EL (cell line): ENCODE data around the gene RPN2.
"Not testable (repeated sequence)": the region's sequence is repeated elsewhere in the genome, so short reads cannot be mapped to it uniquely, and the experiment has no call there.

ENCODE experiments used
- DNase-seq: peaks from one replicate; pipeline ENCODE4 v3.0.0-alpha.2; 2016

Gene RPN2

DNA sequence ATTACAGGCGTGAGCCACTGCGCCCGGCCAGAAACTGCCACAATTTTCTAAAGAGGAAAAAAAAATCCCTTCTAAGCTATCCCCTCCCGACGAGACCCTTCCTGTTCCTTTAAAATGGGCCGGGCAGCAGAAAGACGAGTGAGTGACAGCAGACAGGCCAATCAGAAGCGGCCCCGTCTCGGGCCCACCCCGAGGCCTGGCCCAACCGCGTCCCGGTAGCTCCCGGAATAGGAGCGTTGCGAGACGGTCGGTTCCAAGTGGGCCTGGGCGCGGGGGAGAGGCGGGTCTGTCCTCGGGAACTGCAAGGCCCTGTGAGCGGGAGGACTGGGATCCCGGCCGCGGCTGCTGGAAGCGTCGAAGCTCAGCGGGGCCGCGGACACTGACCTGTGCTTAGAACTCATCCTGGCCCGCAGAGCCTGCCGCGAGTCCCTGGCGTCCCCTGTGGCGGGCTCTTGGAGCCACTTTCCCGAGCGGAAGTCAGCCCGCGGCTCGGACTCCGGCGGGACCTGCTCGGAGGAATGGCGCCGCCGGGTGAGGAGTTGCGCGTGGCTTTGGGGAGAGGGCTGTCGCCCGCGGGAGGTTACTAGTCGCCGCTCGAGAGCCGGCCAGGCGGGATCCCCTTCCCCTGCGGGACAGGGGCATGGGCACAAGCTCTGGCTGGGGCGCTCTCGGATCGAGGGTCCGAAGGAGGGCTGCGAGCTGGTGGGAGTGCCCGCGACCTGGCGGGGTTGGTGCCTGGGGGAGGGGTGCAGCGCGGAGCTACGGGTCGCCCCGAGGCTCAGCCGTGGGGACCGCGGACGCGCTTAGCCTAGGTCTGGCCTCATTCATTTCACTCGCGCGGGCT is at the start of gene RPN2, which contains the start of gene MROH8:
Gene RPN2 (plus strand): TSS at position 492 of the 844 bp plus-strand sequence. CDS start 27 bp downstream, at position 519.
Gene MROH8 (minus strand): TSS at position 710 of the 844 bp plus-strand sequence.
- peak; percentile 98 for DNase-seq

GRCh38 chr20:37131486-37131885 is 47.6 kb upstream of the RPN2 start:
- no peak for DNase-seq

DNA sequence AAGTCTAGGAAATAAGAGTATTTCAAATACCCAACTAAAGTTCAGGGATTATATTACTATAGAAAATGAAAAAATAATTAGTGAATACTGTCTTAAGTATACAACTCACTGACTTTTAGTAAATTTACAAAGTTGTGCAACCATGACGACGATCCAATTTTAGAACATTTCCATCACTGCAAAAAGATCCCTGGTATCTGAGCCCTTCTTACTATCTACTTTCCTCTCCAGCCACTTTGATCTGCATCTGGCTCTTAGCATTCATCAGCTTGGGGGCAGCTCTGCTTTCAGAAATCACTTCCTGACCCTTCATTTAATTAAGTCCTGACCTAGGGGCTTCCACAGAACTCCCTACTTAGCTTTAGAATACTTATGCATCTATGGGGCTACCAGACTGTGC is 45.2 kb upstream of the RPN2 start:
- no peak for DNase-seq

GRCh38 chr20:37137547-37137946 is 41.6 kb upstream of the RPN2 start:
- no peak for DNase-seq

DNA sequence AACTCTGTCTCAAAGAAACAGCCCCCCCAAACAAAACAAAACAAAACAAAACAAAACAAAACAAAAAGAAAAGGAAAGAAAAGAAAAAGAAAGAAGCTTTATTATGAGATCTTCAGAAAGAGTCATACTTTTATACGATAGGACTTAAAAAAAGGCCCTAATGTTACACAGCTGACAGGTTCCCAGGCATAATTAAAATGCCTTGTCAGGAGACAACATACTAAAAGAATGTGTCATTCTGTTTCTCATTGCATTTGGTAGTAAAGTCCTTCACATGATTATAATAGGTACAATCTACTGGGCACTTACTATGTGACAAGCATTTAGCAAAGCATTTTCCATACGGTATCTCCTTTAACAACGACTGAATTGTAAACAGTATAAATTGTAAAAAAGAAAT is 36.4 kb upstream of the RPN2 start:
- peak; percentile 35 for DNase-seq

DNA sequence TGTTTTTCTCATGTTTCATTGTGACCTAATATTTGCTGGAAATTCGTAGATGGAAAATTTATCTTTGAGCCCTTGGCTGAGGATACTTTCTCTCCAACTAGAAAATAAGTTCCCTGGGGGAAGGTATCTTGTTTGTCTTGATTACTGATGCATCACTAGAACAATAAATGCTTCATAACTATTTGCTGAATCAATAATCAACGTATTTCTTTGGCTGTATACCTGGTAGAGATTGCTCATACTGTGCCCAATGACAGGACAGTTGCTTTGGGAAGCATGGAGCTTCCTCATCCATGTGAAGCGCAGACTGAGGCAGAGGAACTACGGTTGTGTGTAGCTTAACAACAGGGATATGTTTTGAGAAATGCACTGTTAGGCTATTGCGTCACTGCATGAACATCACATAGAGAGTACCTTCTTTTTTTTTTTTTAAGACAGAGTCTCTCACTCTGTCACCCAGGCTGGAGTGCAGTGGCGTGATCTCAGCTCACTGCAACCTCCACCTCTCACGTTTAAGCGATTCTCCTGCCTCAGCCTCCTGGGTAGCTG is 34.2 kb upstream of the RPN2 start:
- no peak for DNase-seq

GRCh38 chr20:37147250-37147649 is 31.9 kb upstream of the RPN2 start:
- no peak for DNase-seq

- DNase-seq: not testable (repeated sequence)
These were observed 28.3 kb upstream of the RPN2 start for GRCh38 chr20:37150864-37151263.

- DNase-seq: no peak
These were observed 27.6 kb upstream of the RPN2 start for GRCh38 chr20:37151529-37151928.

DNA sequence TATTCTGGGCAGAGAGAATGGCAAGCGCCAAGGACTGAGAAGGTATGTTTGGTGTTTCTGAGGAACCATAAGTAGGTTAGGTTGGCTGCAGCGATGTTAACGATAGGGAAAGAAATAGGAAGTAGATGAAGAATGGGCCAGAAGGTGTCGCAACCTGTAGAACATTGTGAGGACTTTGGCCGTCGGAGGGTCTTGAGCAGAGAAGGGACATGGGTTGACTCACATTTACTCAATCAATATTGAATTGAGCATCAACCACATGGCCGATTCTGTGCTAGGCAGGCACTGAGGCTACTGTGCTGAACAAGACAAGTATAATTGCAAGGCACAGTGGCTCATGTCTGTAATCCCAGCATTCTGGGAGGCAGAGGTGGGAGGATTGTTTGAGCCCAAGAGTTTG is 26.8 kb upstream of the RPN2 start:
- no peak for DNase-seq

- DNase-seq: no peak
These were observed 24.3 kb upstream of the RPN2 start for GRCh38 chr20:37154684-37155298.

- DNase-seq: no peak
These were observed 23.1 kb upstream of the RPN2 start for GRCh38 chr20:37155987-37156386.

DNA sequence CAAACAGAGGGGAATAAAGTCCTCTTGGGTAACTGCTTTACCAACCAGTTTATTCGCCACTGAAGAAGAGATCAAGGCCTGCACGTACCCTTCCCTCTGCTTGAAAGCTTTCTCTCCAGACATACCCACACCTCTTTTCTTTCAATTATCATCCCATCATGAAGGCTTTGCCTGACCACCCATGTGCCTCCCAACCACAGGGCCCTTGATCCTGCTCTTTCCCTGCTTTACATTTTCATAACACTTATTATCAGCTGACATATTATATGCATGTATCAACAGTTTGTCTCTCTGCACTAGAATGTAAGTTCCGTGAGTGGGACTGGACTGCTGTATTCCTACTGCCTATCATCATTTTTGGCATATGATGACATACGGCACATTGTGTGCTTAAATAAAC is 20.9 kb upstream of the RPN2 start:
- no peak for DNase-seq

DNA sequence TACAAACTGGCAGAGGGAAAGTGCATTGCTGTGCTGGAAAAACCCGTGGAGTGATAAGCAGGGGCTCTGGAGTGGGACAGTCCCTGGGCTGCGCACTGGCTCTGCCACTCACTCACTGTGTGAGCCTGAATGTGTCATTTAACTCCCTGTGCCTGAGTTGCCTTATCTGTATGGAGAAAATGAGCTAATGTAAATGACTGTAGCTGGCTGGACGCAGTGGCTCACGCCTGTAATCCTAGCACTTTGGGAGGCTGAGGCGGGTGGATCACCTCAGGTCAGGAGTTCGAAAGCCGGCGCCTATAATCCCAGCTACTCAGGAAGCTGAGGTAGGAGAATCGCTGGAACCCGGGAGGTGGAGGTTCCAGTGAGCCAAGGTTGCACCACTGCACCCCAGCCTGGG is 18.4 kb upstream of the RPN2 start:
- DNase-seq: no peak

GRCh38 chr20:37161830-37162549 is 17.1 kb upstream of the RPN2 start:
- DNase-seq: no peak

GRCh38 chr20:37162646-37163045 is 16.5 kb upstream of the RPN2 start:
- no peak for DNase-seq

GRCh38 chr20:37163832-37164554 is 15.1 kb upstream of the RPN2 start:
- no peak for DNase-seq

DNA sequence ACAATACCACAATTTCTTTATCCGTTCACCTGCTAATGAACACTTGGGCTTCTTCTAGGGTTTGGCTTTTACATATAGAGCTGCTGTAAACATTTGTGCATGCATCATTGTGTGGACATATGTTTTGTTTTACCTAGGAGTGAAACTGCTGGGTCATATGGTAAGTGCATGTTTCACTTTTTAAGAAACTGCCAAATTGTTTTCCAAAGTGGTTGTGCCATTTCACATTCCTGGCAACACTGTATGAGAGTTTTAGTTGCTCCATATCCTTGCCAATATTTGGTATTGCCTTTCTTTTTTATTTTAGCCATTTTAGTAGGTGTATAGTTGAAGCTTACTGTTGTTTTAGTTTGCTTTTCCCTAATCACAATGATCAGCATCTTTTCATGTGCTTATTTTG is 14.1 kb upstream of the RPN2 start:
- DNase-seq: no peak

GRCh38 chr20:37166867-37167266 is 12.3 kb upstream of the RPN2 start:
- DNase-seq: no peak

GRCh38 chr20:37172836-37173235 is 6.3 kb upstream of the RPN2 start:
- DNase-seq: no peak

DNA sequence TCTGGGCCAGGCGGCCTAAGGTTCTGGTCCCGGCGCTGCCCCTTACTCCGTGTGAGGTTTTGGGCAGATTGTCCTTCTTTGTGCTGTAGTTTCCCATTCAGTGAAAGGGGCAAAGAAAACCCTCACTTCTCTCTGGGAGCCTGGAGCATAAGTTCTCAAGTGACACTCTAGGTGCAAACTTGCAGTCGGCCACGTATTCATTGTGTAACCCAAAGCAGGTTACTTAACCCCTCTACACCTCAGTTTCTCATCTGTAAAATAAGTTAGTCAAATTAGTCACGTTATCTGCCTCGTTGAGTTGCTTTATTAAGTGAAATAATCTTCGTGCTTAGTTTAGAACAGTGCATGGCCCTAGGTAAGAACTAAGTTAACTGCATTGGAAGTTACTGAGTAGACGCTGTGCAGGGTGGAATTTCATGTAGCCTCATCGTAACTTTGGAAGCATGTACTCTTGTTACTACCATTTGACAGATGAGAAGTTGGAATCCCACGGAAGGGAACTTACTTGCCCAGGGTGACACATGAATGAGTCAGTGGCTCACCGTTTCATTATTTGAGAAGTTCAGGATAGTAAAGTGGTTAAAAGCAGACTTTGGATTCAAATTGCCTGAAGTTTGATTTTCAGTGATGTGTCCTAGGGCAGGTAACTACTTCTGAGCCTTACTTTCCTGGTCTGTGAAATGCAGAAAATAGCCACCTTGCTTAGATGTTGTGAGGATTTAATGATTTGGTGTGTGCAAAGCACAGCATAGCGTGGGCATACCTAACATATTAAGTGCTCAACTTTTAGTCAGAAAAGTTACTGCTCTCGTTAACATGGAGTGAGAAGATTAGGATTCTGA is 774 bp downstream of the RPN2 start:
- DNase-seq: peak; percentile 74

DNA sequence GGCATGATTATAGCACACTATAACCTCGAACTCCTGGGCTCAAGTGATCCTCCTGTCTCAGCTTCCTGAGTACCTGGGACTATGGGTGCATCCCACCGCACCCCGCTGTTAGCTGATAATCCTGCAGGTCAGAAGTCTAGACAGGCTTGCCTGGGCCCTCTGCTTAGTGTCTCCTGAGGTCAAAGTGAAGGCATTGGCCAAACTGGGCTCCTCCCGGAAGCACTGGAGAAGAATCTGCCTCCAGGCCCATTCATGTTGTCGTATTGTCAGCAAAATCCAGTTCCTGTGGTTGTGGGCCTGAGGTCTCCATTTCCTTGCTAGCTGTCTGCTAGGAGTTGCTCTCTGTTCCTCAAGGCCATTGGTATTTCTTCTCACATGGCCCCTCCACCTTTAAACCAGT is 6.6 kb downstream of the RPN2 start:
- no peak for DNase-seq
